Measurements from ENCODE around the gene A2M. TPM values are rescaled to one million over a fixed set of nuclear protein-coding genes. Genes with fewer than 3 reads are reported as not detected.

The A2M gene
- polyA plus RNA-seq, 3 donors, result 41.6 to 325 (median 151) TPM

GRCh38 chr12:9030776-9031175 is 84.9 kb downstream of the A2M start:
- 76 to 78% (median 76%) methylated on average over 2 of the region's 2 CpGs for WGBS, 3 donors

GRCh38 chr12:9027161-9028059 is 88.3 kb downstream of the A2M start:
- WGBS, 3 donors, result 91 to 94% (median 91%) methylated on average over 7 of the region's 7 CpGs
- no peak overlapping the region for H3K27ac ChIP-seq (ENCODE audit: low read depth, low read length)

More at GRCh38 chr12:9030776-9031175, 84.9 kb downstream of the A2M start:
- H3K27ac ChIP-seq (ENCODE audit: low read depth, low read length), result no peak overlapping the region

DNA sequence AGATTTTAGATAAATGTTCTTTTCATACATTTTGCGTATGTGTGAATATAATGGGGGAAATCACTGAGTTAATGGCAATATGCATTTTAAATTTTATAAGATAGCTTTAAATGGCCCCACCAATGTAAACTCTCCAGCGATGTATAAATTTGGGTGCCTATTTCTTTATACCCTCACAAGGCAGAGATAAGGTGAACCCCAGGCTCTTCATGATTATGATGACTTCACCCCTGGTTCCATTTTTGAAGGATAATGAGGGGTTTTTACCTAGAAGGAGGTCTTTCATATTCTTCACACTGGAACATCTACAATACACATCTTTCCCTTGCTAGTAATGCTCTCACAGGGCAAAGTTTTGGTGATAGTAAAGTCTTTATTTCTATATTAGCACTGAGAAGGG is 91.2 kb downstream of the A2M start:
- 94 to 95% (median 95%) methylated on average over 2 of the region's 2 CpGs for WGBS, 3 donors
- H3K27ac ChIP-seq (ENCODE audit: low read depth, low read length), result no peak overlapping the region

DNA sequence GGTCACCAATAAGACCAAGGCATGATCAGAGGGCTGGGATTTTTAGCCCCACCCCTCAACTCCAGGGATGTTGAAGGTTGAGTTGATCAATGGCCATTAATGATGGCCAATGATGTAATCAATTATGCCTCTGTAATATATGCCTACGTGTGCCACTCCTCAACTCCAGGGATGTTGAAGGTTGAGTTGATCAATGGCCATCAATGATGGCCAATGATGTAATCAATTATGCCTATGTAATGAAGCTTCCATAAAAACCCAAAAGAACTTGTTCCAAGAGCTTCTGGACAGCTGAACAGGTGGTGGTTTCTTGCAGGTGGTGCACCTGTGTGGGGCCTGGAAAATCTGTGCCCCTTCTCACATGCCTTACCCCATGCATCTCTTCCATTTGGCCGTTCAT is 93.1 kb downstream of the A2M start:
- 70 to 97% (median 92%) methylated on average over 2 of the region's 2 CpGs for WGBS, 3 donors
- no peak overlapping the region for H3K27ac ChIP-seq (ENCODE audit: low read depth, low read length)

Other genes starting within 250 kb of the A2M start
- gene PHC1, start 201.4 kb downstream of the A2M start, polyA plus RNA-seq, result 10 to 100 TPM; 13.5 to 23.5 (median 18.7) TPM
- gene M6PR, start 166.3 kb downstream of the A2M start, polyA plus RNA-seq, result 10 to 100 TPM; 41.1 to 67.6 (median 51.6) TPM
- 1 to 10 TPM in 2 of 3 donors, under 1 TPM in 1; 0.87 to 9.2 (median 4.2) TPM for gene KLRG1, start 126.4 kb downstream of the A2M start, polyA plus RNA-seq
- under 1 TPM; 0.09 to 0.56 (median 0.51) TPM for gene PZP, start 92.5 kb upstream of the A2M start, polyA plus RNA-seq